ENCODE data around the gene MICAL1. TPM values are rescaled to one million over a fixed set of nuclear protein-coding genes. Genes with fewer than 3 reads are reported as not detected.

Gene MICAL1
- total and polyA plus RNA-seq, 9 donors: 10.3 to 24.0 (median 13.6) TPM

- H3K36me3 ChIP-seq: no peaks in the 10 kb centered on the region
- H3K4me3 ChIP-seq: no peak overlapping the region
- intact Hi-C loops (cut with DNase I): no loop called here
- DNase-seq: no peak
- H3K9me3 ChIP-seq: no peaks in the 10 kb centered on the region
- peaks cover 1% of the 10 kb centered on the region for H3K4me1 ChIP-seq (ENCODE audit: insufficient read depth)
- 22 to 32% (median 23%) methylated on average over 7 of the region's 7 CpGs for WGBS, 3 donors
- no peaks in the 10 kb centered on the region for H3K27me3 ChIP-seq
- no peak for TF ChIP-seq POLR2A (IDR thresholded peaks at IDR 0.05)
- TF ChIP-seq EP300 (IDR thresholded peaks at IDR 0.05): no peak
- no peak for TF ChIP-seq CTCF (IDR thresholded peaks at IDR 0.05)
- H3K27ac ChIP-seq: no peak overlapping the region
Observed at GRCh38 chr6:109428889-109429477, 26.6 kb downstream of the MICAL1 start.

- Histone ChIP-seq H3K9me3 (no peaks in the 10 kb centered on the region), H3K27me3 (no peaks in the 10 kb centered on the region), H3K4me3 (no peak overlapping the region), H3K27ac (no peak overlapping the region), H3K36me3 (no peaks in the 10 kb centered on the region), H3K4me1 (ENCODE audit: insufficient read depth) (peaks cover 1% of the 10 kb centered on the region)
- no peak for DNase-seq
- intact Hi-C loops (cut with DNase I): no loop called here
- WGBS, 3 donors: 85 to 90% (median 86%) methylated on average over 2 of the region's 2 CpGs
- TF ChIP-seq POLR2A (IDR thresholded peaks at IDR 0.05): no peak
- no peak for TF ChIP-seq CTCF (IDR thresholded peaks at IDR 0.05)
- no peak for TF ChIP-seq EP300 (IDR thresholded peaks at IDR 0.05)
Observed at GRCh38 chr6:109424946-109425345, 30.6 kb downstream of the MICAL1 start.

- Histone ChIP-seq H3K27ac (no peak overlapping the region), H3K36me3 (no peaks in the 10 kb centered on the region), H3K27me3 (no peaks in the 10 kb centered on the region), H3K4me1 (ENCODE audit: insufficient read depth) (no peaks in the 10 kb centered on the region), H3K4me3 (no peak overlapping the region), H3K9me3 (no peaks in the 10 kb centered on the region)
- DNase-seq: no peak
- TF ChIP-seq CTCF (IDR thresholded peaks at IDR 0.05): no peak
- TF ChIP-seq EP300 (IDR thresholded peaks at IDR 0.05): no peak
- TF ChIP-seq POLR2A (IDR thresholded peaks at IDR 0.05): no peak
- 82 to 90% (median 88%) methylated on average over 1 of the region's 1 CpG for WGBS, 3 donors
- intact Hi-C loops (cut with DNase I): no loop called here
Observed at GRCh38 chr6:109421184-109421583, 34.4 kb downstream of the MICAL1 start.

GRCh38 chr6:109420751-109421150 lies 34.8 kb downstream of the MICAL1 start:
- Histone ChIP-seq H3K4me3 (no peak overlapping the region), H3K36me3 (no peaks in the 10 kb centered on the region), H3K27ac (no peak overlapping the region), H3K4me1 (ENCODE audit: insufficient read depth) (no peaks in the 10 kb centered on the region), H3K27me3 (no peaks in the 10 kb centered on the region), H3K9me3 (no peaks in the 10 kb centered on the region)
- intact Hi-C loops (cut with DNase I): no loop called here
- 45 to 61% (median 52%) methylated on average over 1 of the region's 1 CpG for WGBS, 3 donors
- DNase-seq: no peak
- TF ChIP-seq POLR2A (IDR thresholded peaks at IDR 0.05) (no peak), CTCF (IDR thresholded peaks at IDR 0.05) (no peak), EP300 (IDR thresholded peaks at IDR 0.05) (no peak)
